ENCODE measurements around the gene PCDH1.

DNA sequence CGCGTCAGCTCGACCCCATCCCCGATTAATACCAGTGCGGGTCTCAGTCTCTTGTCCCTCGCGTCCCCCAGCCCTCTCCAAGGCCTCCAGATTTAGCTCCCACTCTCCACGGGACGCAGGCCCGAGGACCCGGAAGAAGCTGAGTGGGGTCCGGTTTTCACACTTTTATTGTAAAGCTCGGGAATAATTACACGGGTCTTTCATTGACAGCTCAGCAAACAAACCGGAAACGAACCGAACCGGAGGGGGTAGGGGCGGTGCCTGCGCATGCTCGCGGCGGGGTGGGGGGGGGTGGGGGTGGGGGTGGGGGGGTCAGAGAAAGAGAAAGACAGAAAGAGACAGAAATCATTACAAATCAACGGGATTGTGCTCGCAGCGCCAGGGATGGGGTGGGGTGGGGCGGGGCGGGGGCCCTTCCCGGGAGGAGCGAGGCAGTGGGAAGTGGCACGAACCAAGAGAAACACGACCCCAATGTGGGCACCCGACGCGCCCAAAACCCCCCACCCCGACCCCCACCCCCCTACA, 27.9 kb downstream of the PCDH1 start:
- TF ChIP-seq ZNF565 (CRISPR knock-in tag; conservative IDR thresholded peaks at IDR 0.05; ENCODE audit: low read depth) (no peak), ZFP30 (CRISPR knock-in tag; IDR thresholded peaks at IDR 0.05) (no peak), ARNTL (CRISPR knock-in tag; IDR thresholded peaks at IDR 0.05; ENCODE audit: borderline replicate concordance, low read depth) (no peak)

Measured in SK-N-SH treated with all-trans-retinoic acid at 6 μM for 48 hours (cell line).